HG02610 (cell line): Measurements from ENCODE around the gene DSCAM.

Experiments
- ATAC-seq: cut with Tn5 transposase; IDR thresholded peaks from one replicate; pipeline ENCODE4 v1.9.1; 2021; ENCODE audit warnings: mild to moderate bottlenecking, moderate library complexity; ENCODE audit not compliant: unreplicated experiment

DSCAM gene

GRCh38 chr21:40404396-40404800 lies 442.6 kb downstream of the DSCAM start:
- ATAC-seq, result no peak

DNA sequence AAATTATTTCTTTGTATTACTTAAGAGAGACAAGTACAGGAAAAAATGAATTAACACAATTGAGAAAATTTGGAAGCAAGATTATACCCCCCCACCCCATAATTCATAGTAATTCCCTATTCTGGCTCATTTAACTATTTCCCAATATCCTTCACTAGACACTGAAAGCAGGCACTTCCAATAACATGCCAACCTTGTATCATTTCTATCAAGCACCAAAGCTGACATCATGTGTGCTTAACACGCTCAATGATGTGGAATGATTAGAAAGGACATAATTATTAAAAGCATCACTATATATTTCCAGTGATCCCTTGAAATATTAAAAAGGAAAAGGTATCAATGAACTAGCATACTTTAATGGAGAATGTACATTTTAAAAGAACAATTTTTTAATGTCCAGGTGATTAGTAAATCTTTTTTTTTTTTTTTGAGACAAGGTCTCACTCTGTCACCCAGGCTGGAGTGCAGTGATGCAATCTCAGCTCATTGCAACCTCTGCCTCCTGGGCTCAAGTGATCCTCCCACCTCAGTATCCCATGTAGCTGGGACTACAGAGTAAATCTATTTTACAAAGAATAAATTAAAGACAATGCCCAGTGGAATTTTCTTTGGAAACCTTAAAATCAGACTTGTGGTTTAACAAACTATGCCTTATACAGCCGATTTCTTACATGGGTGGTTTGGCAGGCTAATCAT lies 443.9 kb downstream of the DSCAM start:
- no peak for ATAC-seq

GRCh38 chr21:40395732-40396131 lies 451.2 kb downstream of the DSCAM start:
- ATAC-seq, result no peak

- ATAC-seq, result no peak
These were observed 453.9 kb downstream of the DSCAM start for GRCh38 chr21:40393066-40393465.

DNA sequence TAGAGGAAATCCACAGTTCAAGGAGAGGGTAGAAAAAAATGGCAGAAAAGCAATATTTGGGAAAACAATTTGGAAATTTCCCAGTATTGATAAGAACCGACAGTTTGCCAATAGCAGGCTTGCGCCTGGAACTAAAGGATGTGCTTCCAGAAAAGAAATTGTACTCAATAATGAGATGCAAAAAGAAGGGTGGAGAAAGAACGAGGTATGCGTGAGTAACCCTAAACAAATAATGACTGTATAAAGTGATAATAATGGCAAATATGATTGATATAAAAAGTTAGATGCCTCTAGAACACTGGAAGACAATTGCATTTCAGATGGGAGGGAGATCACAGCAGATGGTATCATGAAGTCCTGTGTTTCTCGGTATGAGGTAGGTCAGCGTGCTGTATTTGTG lies 458.9 kb downstream of the DSCAM start:
- ATAC-seq, result no peak

DNA sequence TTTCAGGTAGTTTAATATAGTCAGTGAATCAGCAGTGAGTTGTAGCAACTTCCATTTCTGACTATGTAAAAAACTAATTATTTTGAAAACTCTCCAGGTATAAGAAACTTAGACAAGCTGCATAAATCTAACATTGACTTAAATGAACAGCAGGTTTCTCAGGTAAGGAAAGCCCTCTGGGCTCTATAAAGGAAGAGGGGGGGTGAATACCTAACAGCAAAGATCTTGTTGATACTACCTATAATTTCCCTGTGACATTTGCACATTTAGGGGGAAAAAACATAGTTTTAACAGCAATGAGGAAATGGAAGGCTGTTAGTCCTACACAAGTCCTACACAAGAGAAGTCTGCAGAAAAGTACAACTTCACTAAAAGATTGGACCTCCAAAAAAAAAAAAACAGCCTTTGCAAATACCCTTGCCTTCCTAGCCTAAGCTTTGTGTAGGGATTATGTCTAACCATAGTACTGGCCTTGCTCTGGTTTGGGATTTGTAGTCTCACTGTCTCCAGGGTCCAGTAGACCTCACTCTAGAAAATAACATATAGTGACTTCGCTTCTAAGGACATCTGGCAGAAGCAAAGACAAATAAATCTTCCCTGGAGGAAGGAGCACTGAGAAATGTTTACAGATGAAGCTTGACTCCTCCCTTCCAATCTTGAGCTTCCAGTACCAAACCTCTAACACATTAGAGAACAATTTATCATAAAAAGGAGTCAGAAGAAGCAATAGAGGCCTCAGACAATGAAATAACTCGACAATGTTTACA lies 459.8 kb downstream of the DSCAM start:
- no peak for ATAC-seq

DNA sequence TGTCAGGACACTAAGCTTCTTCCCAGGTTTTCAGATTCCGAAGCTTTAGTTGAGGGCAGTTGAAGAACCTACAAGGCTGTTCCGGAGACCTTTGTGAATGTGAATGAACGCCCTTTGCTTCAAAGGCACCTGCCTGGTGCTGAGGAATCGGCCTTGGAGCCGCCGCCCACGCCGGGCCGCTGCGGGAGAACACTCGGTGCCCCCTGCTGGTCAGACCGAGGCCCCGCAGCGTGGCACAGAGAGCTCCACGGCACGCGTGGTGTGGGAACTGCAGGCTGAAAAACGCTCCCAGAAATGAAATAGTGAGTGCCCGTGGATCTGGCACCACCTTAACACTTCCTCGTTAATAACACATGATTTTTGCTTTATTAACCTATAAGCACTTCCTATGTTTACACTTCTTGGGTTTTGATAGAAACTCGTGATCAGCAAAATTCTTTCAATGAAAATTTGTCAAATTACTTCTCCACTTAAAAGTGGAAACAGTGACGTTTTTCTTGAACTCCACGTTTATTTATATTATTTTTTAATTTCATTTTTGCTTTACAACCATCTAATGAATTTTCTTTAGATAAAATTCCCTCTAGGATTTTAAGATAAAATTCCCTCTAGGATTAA lies 460.6 kb downstream of the DSCAM start:
- ATAC-seq, result no peak

GRCh38 chr21:40385883-40386282 lies 461.1 kb downstream of the DSCAM start:
- ATAC-seq, result no peak

DNA sequence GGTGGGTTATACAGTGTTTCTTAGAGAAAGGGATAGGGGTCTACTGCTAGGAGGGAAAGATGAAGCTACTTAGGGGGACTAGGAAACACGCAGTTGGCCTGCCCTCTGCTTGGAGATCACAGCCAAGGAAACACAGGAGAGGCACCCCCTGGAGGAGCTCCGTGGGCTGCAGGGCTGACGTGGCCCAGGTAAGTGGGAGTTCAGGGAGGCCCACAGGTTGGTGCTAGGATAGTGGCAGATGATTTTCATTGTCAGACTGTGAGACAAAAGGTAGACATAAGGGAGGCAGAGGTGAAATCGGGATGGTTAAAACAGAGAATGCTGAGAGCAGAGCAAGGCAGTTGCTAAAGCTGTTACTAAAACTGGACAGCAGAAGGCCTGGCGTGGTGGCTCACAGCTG lies 463.0 kb downstream of the DSCAM start:
- ATAC-seq, result no peak

DNA sequence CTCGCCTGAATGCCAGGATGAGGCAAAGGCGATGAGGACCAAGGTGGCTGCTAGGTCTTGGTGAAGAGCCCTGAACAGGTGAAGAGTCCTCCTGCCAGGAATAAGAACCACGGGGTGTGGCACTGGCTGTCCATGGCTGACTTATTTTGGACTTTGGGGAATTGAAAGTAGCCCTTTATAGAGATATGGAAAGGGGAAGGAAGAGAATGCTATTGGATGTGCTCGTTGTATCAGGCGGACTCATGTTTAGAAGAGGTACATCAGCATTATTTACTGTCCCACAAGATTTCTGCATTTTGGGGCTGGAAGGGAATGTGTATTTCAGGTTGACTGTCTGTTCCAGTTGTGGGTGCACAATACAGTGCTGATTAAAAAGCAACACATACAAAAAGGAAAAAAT lies 465.8 kb downstream of the DSCAM start:
- no peak for ATAC-seq

DNA sequence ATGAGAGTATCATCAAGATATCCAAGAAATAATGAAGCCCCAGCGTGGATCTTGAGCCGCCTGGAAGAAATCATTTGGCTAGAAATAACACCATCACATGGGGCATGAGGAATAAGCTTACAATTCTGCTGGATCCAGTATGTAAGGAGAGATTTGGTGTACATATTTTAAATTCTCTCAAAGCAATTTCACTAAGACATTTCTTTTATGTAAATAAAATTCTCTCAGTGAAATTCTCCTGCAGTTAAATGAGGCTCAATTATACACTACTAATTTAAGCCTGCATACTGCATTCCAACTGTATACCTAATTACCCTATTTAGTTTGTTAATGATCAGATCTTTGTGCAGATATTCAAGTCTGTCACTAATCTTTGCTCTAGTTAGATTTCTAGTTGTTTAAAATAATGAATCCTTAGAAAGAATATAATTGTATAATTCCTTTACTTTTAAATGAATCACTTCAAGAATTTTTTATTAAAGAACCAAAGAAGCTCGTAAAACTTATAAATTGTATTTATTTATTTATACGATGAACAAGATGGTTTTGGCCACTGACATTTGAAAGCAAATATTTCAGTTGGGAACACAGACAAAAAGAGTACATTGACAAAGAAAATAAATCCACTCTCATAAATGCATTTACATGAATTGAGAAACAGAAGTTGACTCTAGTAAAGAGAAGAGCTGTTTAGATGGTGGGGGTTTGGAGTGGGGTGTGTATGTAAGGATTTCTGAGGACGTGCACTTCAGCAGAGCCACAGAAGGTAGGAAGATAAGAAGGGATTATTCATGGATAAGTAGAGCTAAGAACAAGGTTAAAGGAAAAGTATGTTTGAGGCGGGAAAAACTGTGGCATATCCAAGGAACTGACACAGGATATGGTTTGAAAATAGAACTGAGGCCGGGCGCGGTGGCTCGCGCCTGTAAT lies 466.8 kb downstream of the DSCAM start:
- no peak for ATAC-seq

DNA sequence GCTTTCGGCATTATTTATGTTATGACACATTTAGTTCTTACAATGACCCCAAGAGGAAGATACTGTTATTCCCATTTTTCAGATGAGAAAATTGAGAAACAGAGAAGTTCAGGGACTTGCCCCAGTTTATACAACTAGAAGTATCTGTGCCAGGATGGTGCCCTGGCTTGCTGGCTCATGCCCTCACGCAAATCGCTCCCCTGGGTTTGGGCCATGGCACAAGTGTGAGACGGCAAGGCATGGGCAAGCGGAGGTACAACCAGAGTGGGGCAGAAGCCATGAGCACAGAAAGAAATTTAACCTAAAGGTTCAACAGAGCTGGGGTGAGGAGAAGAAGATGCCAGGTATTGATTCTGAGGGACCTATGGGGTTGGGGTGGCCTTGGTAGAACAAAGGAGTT lies 469.8 kb downstream of the DSCAM start:
- ATAC-seq, result no peak

GRCh38 chr21:40373761-40374160 lies 473.2 kb downstream of the DSCAM start:
- no peak for ATAC-seq

GRCh38 chr21:40372506-40372905 lies 474.5 kb downstream of the DSCAM start:
- no peak for ATAC-seq

DNA sequence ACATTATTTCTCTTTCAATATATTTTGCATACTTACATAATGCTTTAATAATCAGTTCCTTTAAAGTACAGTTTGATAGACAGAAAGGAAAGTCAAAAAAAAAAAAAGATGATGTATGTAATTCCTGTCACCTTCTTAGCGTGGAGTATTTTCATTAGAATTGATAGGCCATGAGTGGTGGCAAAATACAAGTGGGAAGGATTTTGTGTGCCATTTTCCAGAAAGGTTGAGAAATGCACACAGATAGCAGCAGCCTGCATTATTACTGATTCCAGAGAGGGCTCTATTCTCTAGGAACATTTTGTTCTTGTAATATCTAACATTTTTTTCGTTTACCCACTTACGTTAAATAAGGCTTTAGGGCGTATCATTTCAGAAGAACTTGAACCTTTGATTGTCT lies 475.6 kb downstream of the DSCAM start:
- no peak for ATAC-seq

DNA sequence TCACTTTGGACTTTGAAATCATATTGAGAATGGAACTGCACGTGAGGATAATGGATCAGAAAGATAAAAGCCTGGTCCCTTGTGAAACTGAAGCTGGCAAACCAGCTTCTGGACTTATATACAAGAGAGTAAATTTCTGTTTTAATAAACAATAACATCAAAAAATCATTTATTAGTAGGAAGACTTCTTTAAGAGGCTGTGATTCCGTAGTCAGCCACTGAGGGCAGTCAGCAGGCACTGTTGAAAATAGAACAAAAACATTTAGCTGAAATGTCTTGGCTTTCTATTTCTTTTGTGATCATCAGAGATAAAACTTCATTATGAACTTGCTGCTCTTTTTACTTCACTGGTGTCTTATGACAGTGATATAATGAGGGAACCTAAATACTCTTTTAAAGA lies 490.3 kb downstream of the DSCAM start:
- ATAC-seq, result no peak

DNA sequence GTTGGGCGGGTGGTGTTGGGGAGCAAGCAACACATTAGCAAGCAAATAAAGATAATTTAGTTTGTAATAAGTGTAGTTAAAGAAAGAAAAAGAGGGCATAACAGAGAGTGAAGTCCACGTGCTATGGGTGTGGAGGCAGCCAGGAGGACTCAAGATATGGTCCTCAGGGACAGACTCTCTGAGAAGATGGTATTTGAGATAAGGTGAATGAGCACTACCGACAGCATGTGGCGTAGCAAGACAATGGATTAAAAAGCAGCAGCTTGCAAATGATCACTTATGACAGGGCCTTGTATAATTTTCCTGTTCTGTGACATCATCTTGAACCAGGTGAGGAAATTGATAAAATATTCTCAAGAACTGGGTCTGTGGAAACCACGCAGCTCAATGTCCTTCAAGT lies 491.9 kb downstream of the DSCAM start:
- ATAC-seq, result no peak

- no peak for ATAC-seq
These were observed 496.0 kb downstream of the DSCAM start for GRCh38 chr21:40351006-40351405.

- ATAC-seq, result no peak
These were observed 497.4 kb downstream of the DSCAM start for GRCh38 chr21:40349591-40349990.

DNA sequence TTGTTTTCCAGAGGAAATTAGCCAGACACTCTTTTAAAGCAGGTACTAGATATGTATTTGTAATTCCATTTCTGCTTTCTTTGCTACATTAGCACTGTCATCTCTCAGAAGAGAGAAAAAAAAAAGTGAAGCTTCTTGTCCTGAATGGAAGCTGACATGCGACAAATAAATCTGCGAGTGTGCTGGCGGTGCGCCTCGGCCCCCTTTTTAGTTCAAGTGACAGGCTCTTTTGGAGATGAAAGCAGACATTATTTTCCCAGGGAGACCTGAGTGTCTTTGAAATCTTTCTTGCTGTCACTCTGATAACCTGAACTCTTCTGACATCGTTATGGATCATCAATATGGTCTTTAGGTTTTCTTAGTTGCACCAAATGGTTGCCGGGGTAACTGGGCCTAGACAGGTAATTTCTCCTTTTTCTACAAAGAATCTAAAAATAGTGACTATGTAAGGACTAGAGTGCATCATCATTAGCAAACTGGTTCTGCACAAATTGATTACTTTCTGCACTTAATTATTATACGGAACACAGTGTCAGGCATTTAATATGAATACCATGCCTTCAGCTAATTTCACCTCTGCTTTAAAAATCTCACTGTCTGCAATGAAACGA lies 501.1 kb downstream of the DSCAM start:
- ATAC-seq, result no peak

DNA sequence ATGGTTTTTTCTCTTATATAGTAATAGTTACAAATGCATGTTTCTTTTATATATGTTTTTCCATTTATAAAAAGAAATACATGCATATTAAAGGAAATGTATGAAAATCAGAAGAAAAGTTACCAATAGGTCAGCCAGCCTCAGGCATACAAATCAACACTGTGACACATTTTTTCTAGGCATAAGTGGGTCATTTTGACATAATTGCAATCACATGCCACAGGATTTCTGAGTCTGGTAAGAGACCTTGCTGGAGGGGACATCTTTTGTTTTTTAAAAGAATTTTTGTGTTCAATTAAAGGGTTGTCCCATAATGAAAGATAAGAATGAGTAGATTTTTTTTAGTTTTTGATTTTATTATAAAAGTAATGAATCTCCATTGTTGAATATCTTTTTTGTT lies 506.6 kb downstream of the DSCAM start:
- ATAC-seq, result no peak
